Pancreas (tissue), 10 donors: ENCODE data around the gene ABCB8. TPM values are rescaled to one million over a fixed set of nuclear protein-coding genes. Genes with fewer than 3 reads are reported as not detected.

Experiments
- ATAC-seq, 4 donors: fragments of 200-7000 bp; cut with Tn5 transposase; one replicate each; pipeline versions ENCODE4 v1.8.0 to v1.9.1; 2020; ENCODE audit warnings: mild to moderate bottlenecking in 4 of 4, moderate library complexity in 4 of 4
- DNase-seq, 6 donors: peaks; one replicate each; pipeline ENCODE4 v3.0.0-alpha.2; 2020
- FAIRE-seq: peaks from 2 replicates; lab custom pipeline; 2012; peaks lifted over from hg19 to GRCh38; lab: Jason Lieb, UNC
- H3K27ac ChIP-seq, 4 donors: fragments of 200-600 bp; sonication (generic); 1 replicate in 3 of 4; 2 replicates in 1 of 4; pipeline versions ENCODE4 v1.5.0 to v1.8.0; 2020
- H3K27me3 ChIP-seq, 4 donors: fragments of 200-600 bp; one replicate each; pipeline ENCODE4 v1.8.0; 2021
- H3K36me3 ChIP-seq, 3 donors: fragments of 200-600 bp; sonication (generic) in 1 of 3; one replicate each; pipeline versions ENCODE4 v1.5.0 to v1.8.0; 2020 to 2021
- H3K4me1 ChIP-seq, 3 donors: fragments of 200-600 bp; one replicate each; pipeline ENCODE4 v1.8.0; 2021
- H3K4me3 ChIP-seq, 4 donors: fragments of 200-600 bp; sonication (generic) in 2 of 4; one replicate each; pipeline versions ENCODE4 v1.5.0 to v1.8.0; 2020 to 2021
- H3K9me3 ChIP-seq, 4 donors: fragments of 200-600 bp; one replicate each; pipeline ENCODE4 v1.8.0; 2021
- WGBS, 2 donors: extraction: QIAGEN DNeasy Blood & Tissue Kit; methylation state at CpG; one replicate each; pipeline ENCODE4 v1.1.7; 2013; 5-methylcytosine and 5-hydroxymethylcytosine counted together
- intact Hi-C, 3 donors: fragments of 100-400 bp; cut with DNase I; formaldehyde crosslinking; loops; one replicate each; pipeline versions ENCODE4 v1.11.1 to v1.14.2; 2022
- polyA plus RNA-seq, 2 donors: library from polyadenylated mRNA; stranded (reverse); fragments of 200-250 nt; gene quantifications; one replicate each; pipeline ENCODE4 v1.2.3, GENCODE V29; 2013
- total RNA-seq, 6 donors: library from RNA; stranded (reverse); fragmentation: NEBNext Ultra II Directional in 4 of 6; extraction: Animal tissue kit (Norgen Biotek cat#: 25700) in 4 of 6; gene quantifications; one replicate each; pipeline versions ENCODE4 v1.2.1 to v1.2.4, GENCODE V29; 2021 to 2023
- TF ChIP-seq, protein P1 (sequence below), 4 donors: fragments of 200-600 bp; sonication (generic) in 3 of 4; IDR thresholded peaks; one replicate each; pipeline versions ENCODE4 v1.5.0 to v1.8.0; 2021; ENCODE audit warnings: antibody characterized with exemption in 4 of 4
- donor health status: healthy with polysubstance abuse.
- donor health status: DM: no; HTN: no; CAD: no; lungs with moderate emphysema.
- donor health status: DM: no; HTN: no; CAD: no.
- donor health status: control.
- donor health status: control.
- donor health status: Bipolar disorder and iron deficiency.
- donor health status: DM: yes; HTN: yes; CAD: no.
- donor health status: DM: no; HTN: no; CAD: no.
- donor health status: DM: no; HTN: no; CAD: no.
- donor health status: DM: yes; HTN: yes; CAD: no.

ABCB8 gene
- total and polyA plus RNA-seq, 8 donors, result 6.1 to 29.0 (median 12.7) TPM

GRCh38 chr7:151068069-151068773 is 40.0 kb downstream of the ABCB8 start:
- TF ChIP-seq, protein P1, sequence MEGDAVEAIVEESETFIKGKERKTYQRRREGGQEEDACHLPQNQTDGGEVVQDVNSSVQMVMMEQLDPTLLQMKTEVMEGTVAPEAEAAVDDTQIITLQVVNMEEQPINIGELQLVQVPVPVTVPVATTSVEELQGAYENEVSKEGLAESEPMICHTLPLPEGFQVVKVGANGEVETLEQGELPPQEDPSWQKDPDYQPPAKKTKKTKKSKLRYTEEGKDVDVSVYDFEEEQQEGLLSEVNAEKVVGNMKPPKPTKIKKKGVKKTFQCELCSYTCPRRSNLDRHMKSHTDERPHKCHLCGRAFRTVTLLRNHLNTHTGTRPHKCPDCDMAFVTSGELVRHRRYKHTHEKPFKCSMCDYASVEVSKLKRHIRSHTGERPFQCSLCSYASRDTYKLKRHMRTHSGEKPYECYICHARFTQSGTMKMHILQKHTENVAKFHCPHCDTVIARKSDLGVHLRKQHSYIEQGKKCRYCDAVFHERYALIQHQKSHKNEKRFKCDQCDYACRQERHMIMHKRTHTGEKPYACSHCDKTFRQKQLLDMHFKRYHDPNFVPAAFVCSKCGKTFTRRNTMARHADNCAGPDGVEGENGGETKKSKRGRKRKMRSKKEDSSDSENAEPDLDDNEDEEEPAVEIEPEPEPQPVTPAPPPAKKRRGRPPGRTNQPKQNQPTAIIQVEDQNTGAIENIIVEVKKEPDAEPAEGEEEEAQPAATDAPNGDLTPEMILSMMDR (IDR thresholded peaks at IDR 0.05), result no peak
- H3K36me3 ChIP-seq, result peaks cover 3 to 69% (median 47%) of the 10 kb centered on the region in 3 donors
- no peaks in the 10 kb centered on the region for H3K27me3 ChIP-seq
- no peaks in the 10 kb centered on the region for H3K9me3 ChIP-seq
- no peak overlapping the region for H3K27ac ChIP-seq
- WGBS, 2 donors, result 84 to 87% methylated on average over 12 of the region's 12 CpGs
- FAIRE-seq, result no peak
- H3K4me1 ChIP-seq, result peaks cover 0 to 18% (median 0%) of the 10 kb centered on the region in 3 donors
- H3K4me3 ChIP-seq, result no peak overlapping the region
- no peak for DNase-seq
- intact Hi-C loops, result no loop called here
- ATAC-seq, result no peak

GRCh38 chr7:151069841-151070573 is 41.8 kb downstream of the ABCB8 start:
- TF ChIP-seq, protein P1 (IDR thresholded peaks at IDR 0.05), result no peak
- DNase-seq, result peak in 1 of 6 donors; percentile 69
- ATAC-seq, result no peak
- 91 to 94% methylated on average over 17 of the region's 17 CpGs for WGBS, 2 donors
- Histone ChIP-seq H3K9me3 (no peaks in the 10 kb centered on the region), H3K27ac (no peak overlapping the region), H3K36me3 (peaks cover 3 to 79% (median 51%) of the 10 kb centered on the region in 3 donors), H3K27me3 (no peaks in the 10 kb centered on the region), H3K4me3 (no peak overlapping the region), H3K4me1 (peaks cover 0 to 4% (median 0%) of the 10 kb centered on the region in 3 donors)
- no peak for FAIRE-seq
- intact Hi-C loops, result no loop called here

GRCh38 chr7:151070574-151070960 is 42.3 kb downstream of the ABCB8 start:
- TF ChIP-seq, protein P1 (IDR thresholded peaks at IDR 0.05), result no peak
- Histone ChIP-seq H3K27ac (no peak overlapping the region), H3K36me3 (peaks cover 3 to 83% (median 47%) of the 10 kb centered on the region in 3 donors), H3K4me1 (no peaks in the 10 kb centered on the region), H3K27me3 (no peaks in the 10 kb centered on the region), H3K9me3 (no peaks in the 10 kb centered on the region), H3K4me3 (no peak overlapping the region)
- no peak for ATAC-seq
- peak in 1 of 6 donors; percentile 75 for DNase-seq
- FAIRE-seq, result no peak
- intact Hi-C loops, result no loop called here
- 94% methylated on average over 15 of the region's 15 CpGs for WGBS, 2 donors

DNA sequence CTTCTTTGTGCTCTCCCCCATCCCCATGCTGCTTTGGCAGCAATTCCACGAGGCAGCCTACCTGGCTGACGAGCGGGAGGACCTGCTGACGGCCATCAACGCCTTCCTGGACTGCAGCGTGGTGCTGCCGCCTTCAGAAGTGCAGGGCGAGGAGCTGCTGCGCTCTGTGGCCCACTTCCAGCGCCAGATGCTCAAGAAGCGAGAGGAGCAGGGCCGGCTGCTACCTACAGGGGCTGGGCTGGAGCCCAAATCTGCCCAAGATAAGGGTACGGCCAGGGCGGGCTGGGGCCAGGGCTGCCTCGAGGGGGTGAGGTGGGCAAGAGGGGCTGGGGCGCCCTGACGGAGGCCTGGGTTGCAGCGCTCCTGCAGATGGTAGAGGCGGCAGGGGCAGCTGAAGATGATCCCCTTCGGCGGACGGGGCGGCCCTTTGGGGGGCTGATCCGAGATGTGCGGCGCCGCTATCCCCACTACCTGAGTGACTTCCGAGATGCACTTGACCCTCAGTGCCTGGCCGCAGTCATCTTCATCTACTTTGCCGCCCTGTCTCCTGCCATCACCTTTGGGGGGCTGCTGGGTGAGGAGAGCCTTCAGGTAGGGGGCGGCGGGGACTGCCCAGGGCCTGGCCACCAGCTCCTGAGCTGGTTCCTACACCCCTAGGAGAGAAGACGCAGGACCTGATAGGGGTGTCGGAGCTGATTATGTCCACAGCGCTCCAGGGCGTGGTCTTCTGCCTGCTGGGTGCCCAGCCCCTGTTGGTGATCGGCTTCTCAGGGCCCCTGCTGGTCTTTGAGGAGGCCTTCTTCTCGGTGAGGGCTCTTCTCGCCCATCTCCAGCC is 43.0 kb downstream of the ABCB8 start:
- Histone ChIP-seq H3K27me3 (no peaks in the 10 kb centered on the region), H3K27ac (no peak overlapping the region), H3K4me1 (no peaks in the 10 kb centered on the region), H3K36me3 (peaks cover 3 to 83% (median 45%) of the 10 kb centered on the region in 3 donors), H3K4me3 (no peak overlapping the region), H3K9me3 (no peaks in the 10 kb centered on the region)
- TF ChIP-seq, protein P1 (IDR thresholded peaks at IDR 0.05), result no peak
- ATAC-seq (no peak), DNase-seq (peak in 1 of 6 donors; percentile 74), FAIRE-seq (no peak)
- intact Hi-C loops, result no loop called here
- WGBS, 2 donors, result 89 to 92% methylated on average over 37 to 39 of the region's 39 CpGs
